IMR-90 (cell line): ENCODE data around the gene CPSF4L. TPM values are rescaled to one million over a fixed set of nuclear protein-coding genes. Genes with fewer than 3 reads are reported as not detected.
A peak's percentile ranks its signal among the peaks of the same experiment; 100 is the strongest.

Experiments used
- ATAC-seq: fragments of 200-7000 bp; cut with Tn5 transposase; 2 replicates; pipeline ENCODE4 v1.9.1; 2020; ENCODE audit warnings: low read depth, mild to moderate bottlenecking, moderate library complexity
- BruUV-seq: library from RNA; stranded (reverse); fragments of 400-500 nt; replicated peaks from 2 replicates; lab custom pipeline; 2021; lab: Mats Ljungman, UMichigan
- CTCF ChIA-PET: fragments of 300-600 bp; formaldehyde crosslinking; extraction: SDS; loops from one replicate; lab custom pipeline; 2021; ENCODE audit warnings: antibody characterized with exemption; lab: Yijun Ruan, JAX
- POLR2A ChIA-PET: fragments of 300-600 bp; sonication (Branson Sonifier 250); formaldehyde crosslinking; loops from one replicate; lab custom pipeline; 2022; ENCODE audit warnings: antibody characterized with exemption; ENCODE audit not compliant: unreplicated experiment; lab: Charles Lee
- DNase-seq: peaks from one replicate; pipeline ENCODE4 v3.0.0; 2013
- H2AFZ ChIP-seq: replicated peaks from 2 replicates; pipeline ENCODE3; 2013; ENCODE audit warnings: low read length, mild to moderate bottlenecking; ENCODE audit not compliant: poor library complexity
- H2AK5ac ChIP-seq: 2 replicates; pipeline ENCODE4 v1.6.1; 2013; ENCODE audit warnings: low read depth, low read length, inconsistent platforms
- H2AK9ac ChIP-seq: replicated peaks from 2 replicates; pipeline ENCODE3; 2013; ENCODE audit warnings: mild to moderate bottlenecking, low read depth, low read length, moderate library complexity; ENCODE audit not compliant: poor library complexity
- H2BK120ac ChIP-seq: 2 replicates; pipeline ENCODE4 v1.6.1; 2013; ENCODE audit warnings: low read depth, low read length, inconsistent platforms
- H2BK15ac ChIP-seq: 3 replicates; pipeline ENCODE4 v1.6.1; 2013; ENCODE audit warnings: low read depth, low read length, inconsistent platforms
- H2BK20ac ChIP-seq: 2 replicates; pipeline ENCODE4 v1.6.1; 2013; ENCODE audit warnings: low read depth, mild to moderate bottlenecking, inconsistent platforms, low read length, moderate library complexity
- H2BK5ac ChIP-seq: 2 replicates; pipeline ENCODE4 v1.6.1; 2013; ENCODE audit warnings: mild to moderate bottlenecking, low read depth, low read length, inconsistent platforms; ENCODE audit not compliant: poor library complexity, severe bottlenecking
- H3K14ac ChIP-seq: replicated peaks from 2 replicates; pipeline ENCODE4 v1.6.1; 2013; ENCODE audit warnings: low read depth, low read length, inconsistent platforms
- H3K18ac ChIP-seq: 2 replicates; pipeline ENCODE4 v1.6.1; 2013; ENCODE audit warnings: low read depth, low read length, control low read depth
- H3K23ac ChIP-seq: 2 replicates; pipeline ENCODE4 v1.6.1; 2013; ENCODE audit warnings: low read depth, low read length, inconsistent platforms
- H3K27ac ChIP-seq: 2 replicates; pipeline ENCODE4 v1.5.1; 2013; ENCODE audit warnings: mild to moderate bottlenecking, control low read depth, low read length; ENCODE audit not compliant: insufficient read depth
- H3K27me3 ChIP-seq: 2 replicates; pipeline ENCODE4 v1.6.1; 2013; ENCODE audit warnings: low read length; ENCODE audit not compliant: control insufficient read depth, insufficient read depth
- H3K36me3 ChIP-seq: 2 replicates; pipeline ENCODE4 v1.6.1; 2013; ENCODE audit warnings: low read length, mixed read lengths; ENCODE audit not compliant: control insufficient read depth, insufficient read depth
- H3K4ac ChIP-seq: 2 replicates; pipeline ENCODE4 v1.6.1; 2013; ENCODE audit warnings: low read depth, low read length, inconsistent platforms
- H3K4me1 ChIP-seq: 2 replicates; pipeline ENCODE4 v1.6.1; 2013; ENCODE audit warnings: low read length, mixed read lengths; ENCODE audit not compliant: control insufficient read depth, insufficient read depth
- H3K4me2 ChIP-seq: 2 replicates; pipeline ENCODE4 v1.6.1; 2013; ENCODE audit warnings: low read depth, mild to moderate bottlenecking, control low read depth, low read length, moderate library complexity
- H3K4me3 ChIP-seq: 2 replicates; pipeline ENCODE4 v1.5.1; 2013; ENCODE audit warnings: low read depth, mild to moderate bottlenecking, control low read depth, low read length, moderate library complexity; ENCODE audit not compliant: insufficient read depth
- H3K56ac ChIP-seq: 2 replicates; pipeline ENCODE4 v1.6.1; 2013; ENCODE audit warnings: low read length, inconsistent platforms; ENCODE audit not compliant: insufficient read depth; ENCODE audit errors: extremely low read depth
- H3K79me1 ChIP-seq, 2 experiments: 2 replicates each; pipeline ENCODE4 v1.6.1; 2013; ENCODE audit warnings: low read length in 2 of 2, inconsistent platforms in 1 of 2, low read depth in 1 of 2
- H3K9ac ChIP-seq: 2 replicates; pipeline ENCODE4 v1.6.1; 2013; ENCODE audit warnings: low read depth, low read length, control low read depth
- H3K9me1 ChIP-seq: 2 replicates; pipeline ENCODE4 v1.6.1; 2013; ENCODE audit warnings: low read length, inconsistent platforms; ENCODE audit not compliant: insufficient read depth
- H3K9me3 ChIP-seq: 2 replicates; pipeline ENCODE4 v1.6.1; 2013; ENCODE audit warnings: low read length; ENCODE audit not compliant: control insufficient read depth, insufficient read depth
- H4K20me1 ChIP-seq: 2 replicates; pipeline ENCODE4 v1.6.1; 2013; ENCODE audit warnings: low read length, inconsistent platforms; ENCODE audit not compliant: insufficient read depth
- H4K5ac ChIP-seq: 2 replicates; pipeline ENCODE4 v1.6.1; 2013; ENCODE audit warnings: mild to moderate bottlenecking, low read depth, low read length, control low read depth
- H4K8ac ChIP-seq, 2 experiments: 2 replicates each; pipeline ENCODE4 v1.6.1; 2013; ENCODE audit warnings: low read depth in 2 of 2, low read length in 2 of 2, control low read depth in 1 of 2, inconsistent platforms in 1 of 2
- H4K91ac ChIP-seq: 2 replicates; pipeline ENCODE4 v1.6.1; 2013; ENCODE audit warnings: low read depth, low read length, inconsistent platforms; ENCODE audit not compliant: insufficient read depth
- CEBPB ChIP-seq: IDR thresholded peaks from 2 replicates; pipeline ENCODE4 v1.6.1; 2012; ENCODE audit warnings: low read depth, low read length, improper control_type of control experiment
- CTCF ChIP-seq: conservative IDR thresholded peaks from 2 replicates; pipeline ENCODE4 v1.5.1; 2012; ENCODE audit warnings: mild to moderate bottlenecking, low read depth, low read length, improper control_type of control experiment
- MAFK ChIP-seq: IDR thresholded peaks from 2 replicates; pipeline ENCODE4 v1.6.1; 2012; ENCODE audit warnings: low read depth, low read length, improper control_type of control experiment
- MAZ ChIP-seq: IDR thresholded peaks from 2 replicates; pipeline ENCODE4 v1.6.1; 2012; ENCODE audit warnings: low read depth, mild to moderate bottlenecking, low read length, improper control_type of control experiment, moderate library complexity, borderline replicate concordance
- NFE2L2 ChIP-seq: fragments of 150-350 bp; IDR thresholded peaks from 2 replicates; pipeline ENCODE4 v1.6.1; 2016; ENCODE audit warnings: low read depth, mild to moderate bottlenecking, low read length
- POLR2A ChIP-seq: IDR thresholded peaks from 2 replicates; pipeline ENCODE4 v1.6.1; 2012; ENCODE audit warnings: mild to moderate bottlenecking, low read depth, low read length
- RCOR1 ChIP-seq: IDR thresholded peaks from 2 replicates; pipeline ENCODE4 v1.6.1; 2012; ENCODE audit warnings: mild to moderate bottlenecking, low read length, improper control_type of control experiment; ENCODE audit not compliant: insufficient replicate concordance
- WGBS, 2 experiments: methylation state at CpG; one replicate each; pipeline versions ENCODE4 v1.1.5 to v1.1.7; 2013; ENCODE audit warnings: missing lambda C conversion rate in 2 of 2; ENCODE audit not compliant: insufficient read length in 1 of 2; ENCODE audit errors: extremely low coverage in 2 of 2; 5-methylcytosine and 5-hydroxymethylcytosine counted together
- dilution Hi-C: fragments of 300-500 bp; cut with HindIII; formaldehyde crosslinking; loops from one replicate; pipeline ENCODE4 v1.14.3; 2018; ENCODE audit warnings: low sequenced_read_pairs; ENCODE audit not compliant: unreplicated experiment
- in situ Hi-C: fragments of 300-500 bp; cut with MboI; formaldehyde crosslinking; loops from 3 replicates; pipeline ENCODE4 v1.14.3; 2019; ENCODE audit warnings: low sequenced_read_pairs, inconsistent platforms, mixed read lengths
- intact Hi-C: fragments of 100-400 bp; cut with micrococcal nuclease; formaldehyde crosslinking; loops from 2 replicates; pipeline ENCODE4 v1.10.0; 2022
- polyA plus RNA-seq, 3 experiments: library from polyadenylated mRNA; depleted of rRNA; stranded (reverse); fragments of >200 nt; gene quantifications; 2 replicates each; pipeline ENCODE4 v1.2.3, GENCODE V29; 2012; ENCODE audit warnings: low replicate concordance in 1 of 3
- total RNA-seq: library from RNA; depleted of rRNA; stranded (reverse); fragments of >200 nt; gene quantifications from 2 replicates; pipeline ENCODE4 v1.2.3, GENCODE V29; 2012

The CPSF4L gene
- total and polyA plus RNA-seq, 2 of the 4 experiments (the other 2 are of a cell fraction): not detected

GRCh38 chr17:73224663-73225305 is 36.9 kb downstream of the CPSF4L start:
- WGBS, 2 experiments: no CpG with 5 or more reads among the region's 5 CpGs
- Histone ChIP-seq H3K27me3 (no peaks in the 10 kb centered on the region), H2BK5ac (peak overlapping the region; percentile 86), H3K4ac (peak overlapping the region; percentile 87), H3K36me3 (peaks cover 3% of the 10 kb centered on the region), H4K91ac (peak overlapping the region; percentile 68), H4K8ac (peak overlapping the region in 1 of 2 experiments; percentile 90; a peak in 2 of 4 replicates), H3K14ac (peak overlapping the region; percentile 90), H3K27ac (peak overlapping the region; percentile 62), H3K18ac (peak overlapping the region; percentile 58), H2AK5ac (peak overlapping the region; percentile 97), H3K56ac (no peak overlapping the region), H2BK15ac (peak overlapping the region; percentile 74; the same call in 2 of the 3 replicates), H2AK9ac (no peak overlapping the region), H4K5ac (peak overlapping the region; percentile 45; the same call in 1 of the 2 replicates), H2AFZ (no peak overlapping the region), H3K9ac (no peak overlapping the region; the same call in 1 of the 2 replicates), H3K4me1 (peaks cover 15% of the 10 kb centered on the region), H3K4me2 (no peak overlapping the region), H3K9me1 (peaks cover 8% of the 10 kb centered on the region), H2BK120ac (peak overlapping the region; percentile 16; the same call in 1 of the 2 replicates), H3K79me1 (peaks cover 30 to 64% of the 10 kb centered on the region in 2 experiments), H3K4me3 (no peak overlapping the region), H4K20me1 (peaks cover 19% of the 10 kb centered on the region; the same call in 1 of the 2 replicates), H2BK20ac (peak overlapping the region; percentile 27; the same call in 1 of the 2 replicates), H3K9me3 (no peaks in the 10 kb centered on the region), H3K23ac (peak overlapping the region; percentile 70)
- in situ Hi-C loops (loop anchor here (25.0 kb wide), 1 partner anchor 837 kb away; no protein-coding TSS in a partner anchor), intact Hi-C loops (no loop called here), dilution Hi-C loops (no loop called here)
- DNase-seq: no peak
- BruUV-seq: no TSS peak
- ChIA-PET CTCF (interaction anchor here (0.6 kb wide), 1 partner anchor 84 kb away, joined by 3 read pairs; no protein-coding TSS in a partner anchor), POLR2A (no interaction called here)
- ATAC-seq: no peak
- no peak for TF ChIP-seq CTCF
- no peak for TF ChIP-seq NFE2L2
- no peak for TF ChIP-seq MAFK
- TF ChIP-seq MAZ: no peak
- no peak for TF ChIP-seq POLR2A
- no peak for TF ChIP-seq CEBPB
- TF ChIP-seq RCOR1: no peak
